ENCODE data around the gene TRERF1.

DNA sequence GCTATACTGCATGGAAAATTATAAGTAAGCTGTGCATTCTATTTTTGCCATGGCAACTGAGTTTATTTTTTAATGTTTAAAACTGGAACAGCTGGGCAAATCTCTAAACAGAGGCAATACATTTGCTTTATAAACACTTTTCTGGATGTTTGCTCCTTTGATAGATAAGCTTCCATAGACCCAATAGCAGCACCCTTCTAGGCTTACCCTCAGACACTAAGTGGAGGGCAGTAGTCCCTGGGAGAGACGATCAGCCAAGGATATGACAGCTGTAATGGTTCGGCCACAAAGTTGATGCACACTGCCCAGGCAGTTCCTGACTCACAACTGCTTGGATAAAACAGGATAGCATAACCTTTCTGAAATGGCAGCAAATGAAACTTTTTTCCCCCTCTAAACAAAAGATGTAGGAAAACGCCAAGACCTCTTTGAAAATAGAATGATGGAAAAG, 225.5 kb downstream of the TRERF1 start:
- TF ChIP-seq, protein P1, sequence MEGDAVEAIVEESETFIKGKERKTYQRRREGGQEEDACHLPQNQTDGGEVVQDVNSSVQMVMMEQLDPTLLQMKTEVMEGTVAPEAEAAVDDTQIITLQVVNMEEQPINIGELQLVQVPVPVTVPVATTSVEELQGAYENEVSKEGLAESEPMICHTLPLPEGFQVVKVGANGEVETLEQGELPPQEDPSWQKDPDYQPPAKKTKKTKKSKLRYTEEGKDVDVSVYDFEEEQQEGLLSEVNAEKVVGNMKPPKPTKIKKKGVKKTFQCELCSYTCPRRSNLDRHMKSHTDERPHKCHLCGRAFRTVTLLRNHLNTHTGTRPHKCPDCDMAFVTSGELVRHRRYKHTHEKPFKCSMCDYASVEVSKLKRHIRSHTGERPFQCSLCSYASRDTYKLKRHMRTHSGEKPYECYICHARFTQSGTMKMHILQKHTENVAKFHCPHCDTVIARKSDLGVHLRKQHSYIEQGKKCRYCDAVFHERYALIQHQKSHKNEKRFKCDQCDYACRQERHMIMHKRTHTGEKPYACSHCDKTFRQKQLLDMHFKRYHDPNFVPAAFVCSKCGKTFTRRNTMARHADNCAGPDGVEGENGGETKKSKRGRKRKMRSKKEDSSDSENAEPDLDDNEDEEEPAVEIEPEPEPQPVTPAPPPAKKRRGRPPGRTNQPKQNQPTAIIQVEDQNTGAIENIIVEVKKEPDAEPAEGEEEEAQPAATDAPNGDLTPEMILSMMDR (IDR thresholded peaks at IDR 0.05 in 4 of 5, conservative IDR thresholded peaks at IDR 0.05 in 1 of 5) = no peak
- TF ChIP-seq POLR2A (IDR thresholded peaks at IDR 0.05) = no peak

Data from gastrocnemius medialis (tissue), 4 donors.